NCI-H2227 (cell line): ENCODE results near the gene COL27A1.

Experiments
- DNase-seq: peaks from one replicate; lab custom pipeline; 2025; ENCODE audit not compliant: unreplicated experiment; lab: John Stamatoyannopoulos, UW

The COL27A1 gene

DNA sequence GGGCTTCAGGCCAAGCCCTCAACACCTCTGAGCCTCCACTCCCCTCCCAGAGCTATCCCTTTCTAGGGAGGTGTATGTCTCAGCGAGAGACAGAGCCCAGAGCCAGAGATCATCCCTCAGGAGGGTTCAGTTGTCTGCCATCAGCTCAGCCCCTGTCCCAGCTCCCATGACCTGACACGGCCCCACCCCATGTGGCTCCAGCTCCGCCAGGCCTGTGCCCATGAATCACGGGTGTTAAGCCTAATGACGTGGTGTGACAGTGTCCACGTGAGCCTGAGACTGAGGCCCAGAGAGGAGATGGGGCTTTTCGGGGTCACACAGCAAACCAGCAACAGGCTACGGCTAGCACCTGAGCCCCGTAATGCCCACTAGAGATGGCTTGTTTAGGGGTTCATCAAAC is 106.7 kb downstream of the COL27A1 start:
- DNase-seq, result no peak

- DNase-seq, result no peak
These were observed 108.6 kb downstream of the COL27A1 start for GRCh38 chr9:114263853-114264510.

DNA sequence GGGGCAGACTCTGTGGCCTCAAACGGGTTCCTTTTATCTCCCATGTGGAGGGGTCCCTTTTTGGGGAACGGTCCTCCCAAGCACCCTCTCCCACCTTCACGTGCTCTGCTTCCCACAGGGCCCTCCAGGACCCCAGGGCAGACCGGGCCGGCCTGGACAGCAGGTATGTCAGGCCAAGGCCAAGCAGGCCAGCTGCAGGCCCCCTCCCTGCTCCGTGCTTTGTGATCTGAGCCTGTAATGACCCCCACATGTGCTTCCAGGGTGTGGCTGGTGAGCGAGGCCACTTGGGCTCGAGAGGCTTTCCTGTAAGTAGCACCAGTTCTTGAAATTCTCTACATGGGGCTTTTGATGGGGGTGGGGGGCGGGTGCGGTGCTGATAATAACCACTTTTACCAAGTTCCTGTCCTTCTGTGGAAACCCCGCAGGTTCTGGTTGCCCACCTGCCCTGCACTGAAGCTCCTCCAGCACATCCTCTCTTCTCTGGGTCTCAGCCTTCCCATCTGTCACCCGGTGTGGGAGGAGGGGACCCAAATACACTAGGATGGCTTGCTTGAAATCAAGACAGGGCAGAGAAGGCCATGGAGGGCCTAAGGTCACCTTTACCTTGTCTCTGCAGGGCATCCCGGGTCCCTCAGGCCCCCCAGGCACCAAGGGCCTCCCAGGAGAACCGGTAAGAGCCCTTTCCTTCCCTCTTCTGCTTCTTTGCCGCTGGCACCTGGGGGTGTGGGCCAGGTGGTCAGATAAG is 109.6 kb downstream of the COL27A1 start:
- DNase-seq, result no peak

- no peak for DNase-seq
These were observed 111.6 kb downstream of the COL27A1 start for GRCh38 chr9:114266969-114267368.

DNA sequence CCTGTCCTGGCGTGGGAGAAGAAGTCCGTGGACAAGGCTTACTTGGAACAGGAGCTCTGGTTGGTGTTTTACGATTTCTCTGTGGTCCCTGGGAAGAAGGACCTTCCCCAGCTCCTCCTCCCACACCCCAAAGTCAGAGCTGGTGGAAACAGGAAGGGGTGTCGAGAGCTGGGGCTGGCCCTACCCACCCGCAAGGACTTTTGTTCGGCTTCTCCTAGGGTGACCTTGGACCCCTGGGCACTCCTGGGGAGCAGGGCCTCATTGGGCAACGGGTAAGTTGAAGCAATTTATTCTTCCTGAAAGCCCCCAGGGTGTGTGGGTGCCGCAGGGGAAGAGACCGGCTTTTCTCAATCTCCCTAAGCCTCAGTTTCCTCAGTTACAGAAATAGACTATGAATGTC is 113.7 kb downstream of the COL27A1 start:
- DNase-seq, result no peak

DNA sequence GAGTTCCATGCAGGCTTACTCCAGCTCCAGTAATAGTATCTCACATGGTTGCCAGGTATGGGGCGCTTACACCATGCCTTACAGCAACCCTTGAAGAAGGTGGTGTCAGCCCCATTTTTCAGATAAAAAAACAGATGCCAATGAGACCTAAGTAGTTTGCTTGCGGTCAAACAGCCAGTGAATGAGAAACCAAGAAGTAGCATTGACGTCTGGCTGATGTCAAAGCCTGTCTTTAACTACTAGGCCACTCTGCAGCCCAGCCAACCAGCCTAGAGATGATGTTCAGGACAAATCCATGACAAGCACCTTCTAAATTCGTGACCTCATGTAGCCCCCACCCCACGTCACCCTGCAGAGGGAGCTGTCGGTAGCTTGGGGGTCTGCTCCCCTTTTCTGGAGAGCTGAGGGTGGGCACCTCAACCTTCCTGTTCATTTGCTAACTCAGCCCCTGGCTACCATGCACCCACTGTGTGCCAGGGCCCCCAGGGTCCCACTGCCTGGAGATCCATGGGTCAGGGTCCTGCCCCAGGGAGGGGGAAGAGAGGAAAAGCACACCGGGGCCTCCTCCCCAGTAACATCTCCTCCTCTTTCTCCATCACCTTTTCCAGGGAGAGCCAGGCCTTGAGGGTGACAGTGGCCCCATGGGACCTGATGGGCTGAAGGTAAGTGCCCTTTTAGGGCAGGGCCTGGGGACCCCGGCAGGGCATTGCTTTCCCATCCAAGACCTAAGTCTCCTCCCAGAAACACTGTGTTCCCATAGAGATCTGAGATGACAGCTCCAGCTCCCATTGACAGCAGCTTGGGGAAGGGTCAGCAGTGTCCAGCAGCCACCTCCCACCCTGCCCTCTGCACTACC is 115.0 kb downstream of the COL27A1 start:
- no peak for DNase-seq

GRCh38 chr9:114271556-114272510 is 116.5 kb downstream of the COL27A1 start:
- DNase-seq, result no peak

GRCh38 chr9:114272739-114273431 is 117.5 kb downstream of the COL27A1 start:
- DNase-seq, result no peak

GRCh38 chr9:114273461-114273881 is 118.1 kb downstream of the COL27A1 start:
- DNase-seq, result no peak

- DNase-seq, result no peak
These were observed 118.9 kb downstream of the COL27A1 start for GRCh38 chr9:114274217-114274616.

- no peak for DNase-seq
These were observed 120.1 kb downstream of the COL27A1 start for GRCh38 chr9:114275246-114276004.

DNA sequence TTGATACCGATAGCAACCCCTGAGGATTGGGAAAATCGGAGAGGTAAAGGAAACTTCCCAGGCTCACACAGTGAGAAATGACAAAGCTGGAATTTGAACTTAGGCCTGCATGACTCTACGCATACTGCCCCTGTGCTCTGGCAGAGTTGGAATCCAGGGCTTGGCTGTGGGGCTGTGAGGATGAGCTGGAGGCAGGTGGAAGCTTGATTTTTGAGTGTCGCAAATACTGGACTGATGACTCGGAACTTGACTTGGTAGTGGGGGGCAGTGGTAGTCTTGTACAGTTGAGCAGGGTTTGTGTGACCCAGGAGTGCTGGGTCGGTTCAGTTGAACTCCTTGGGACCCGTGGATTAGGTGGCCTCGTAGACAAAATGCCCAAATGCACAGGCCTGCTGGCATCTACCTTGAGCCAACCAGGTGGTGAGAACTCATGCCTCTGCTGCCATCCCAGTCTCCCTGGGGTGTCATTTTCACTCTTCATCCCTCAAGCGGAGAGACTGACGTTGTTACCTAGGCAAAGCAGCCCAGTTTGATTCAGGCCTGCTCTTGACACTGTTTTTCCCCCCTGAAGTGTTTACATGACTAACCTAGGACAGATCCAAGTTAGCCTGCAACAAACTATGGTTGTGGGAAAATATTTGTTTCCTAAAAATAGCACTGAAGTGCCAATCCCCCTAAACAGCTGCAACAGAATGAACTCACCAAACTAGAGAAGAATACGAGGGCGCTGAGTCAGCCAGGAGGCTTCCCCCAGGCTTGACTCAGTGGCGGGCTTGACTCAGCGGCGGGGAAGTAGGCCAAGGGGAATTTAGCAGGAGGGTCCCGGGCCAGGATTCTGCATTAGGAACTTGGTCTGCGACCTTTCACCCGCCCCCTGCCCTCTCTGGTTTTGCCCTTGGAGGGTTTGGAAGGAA is 121.8 kb downstream of the COL27A1 start:
- no peak for DNase-seq

GRCh38 chr9:114278356-114278755 is 123.0 kb downstream of the COL27A1 start:
- DNase-seq, result no peak

- DNase-seq, result no peak
These were observed 123.7 kb downstream of the COL27A1 start for GRCh38 chr9:114278881-114279570.

DNA sequence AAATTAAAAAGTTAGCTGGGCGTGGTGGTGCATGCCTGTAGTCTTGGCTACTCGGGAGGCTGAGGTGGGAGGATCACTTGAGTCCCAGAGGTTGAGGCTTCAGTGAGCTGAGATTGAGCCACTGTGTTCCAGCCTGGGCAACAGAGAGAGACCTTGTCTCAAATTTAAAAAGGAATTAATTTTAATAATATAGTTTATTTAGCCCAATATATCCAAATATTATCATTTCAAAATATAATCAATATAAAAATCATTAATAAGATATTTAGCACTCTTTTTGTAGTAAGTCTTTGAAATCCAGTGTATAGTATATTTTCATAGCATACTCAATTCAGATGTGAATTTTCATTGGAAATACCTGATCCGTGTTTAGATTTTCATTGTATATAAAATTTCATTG is 124.4 kb downstream of the COL27A1 start:
- DNase-seq, result no peak

GRCh38 chr9:114280636-114281472 is 125.5 kb downstream of the COL27A1 start:
- no peak for DNase-seq
